Stimulated activated CD4-positive, alpha-beta T cell treated with anti-CD3 and anti-CD28 coated beads, Interleukin-1b, Interleukin-23, amount 100 ng/mL, for 1 hour (primary cell): ENCODE results near the gene COL23A1.

Experiments used
- DNase-seq, 2 donors: peaks; one replicate each; pipeline ENCODE4 v3.0.0-alpha.2; 2020; ENCODE audit warnings: low read depth in 2 of 2

Gene COL23A1

DNA sequence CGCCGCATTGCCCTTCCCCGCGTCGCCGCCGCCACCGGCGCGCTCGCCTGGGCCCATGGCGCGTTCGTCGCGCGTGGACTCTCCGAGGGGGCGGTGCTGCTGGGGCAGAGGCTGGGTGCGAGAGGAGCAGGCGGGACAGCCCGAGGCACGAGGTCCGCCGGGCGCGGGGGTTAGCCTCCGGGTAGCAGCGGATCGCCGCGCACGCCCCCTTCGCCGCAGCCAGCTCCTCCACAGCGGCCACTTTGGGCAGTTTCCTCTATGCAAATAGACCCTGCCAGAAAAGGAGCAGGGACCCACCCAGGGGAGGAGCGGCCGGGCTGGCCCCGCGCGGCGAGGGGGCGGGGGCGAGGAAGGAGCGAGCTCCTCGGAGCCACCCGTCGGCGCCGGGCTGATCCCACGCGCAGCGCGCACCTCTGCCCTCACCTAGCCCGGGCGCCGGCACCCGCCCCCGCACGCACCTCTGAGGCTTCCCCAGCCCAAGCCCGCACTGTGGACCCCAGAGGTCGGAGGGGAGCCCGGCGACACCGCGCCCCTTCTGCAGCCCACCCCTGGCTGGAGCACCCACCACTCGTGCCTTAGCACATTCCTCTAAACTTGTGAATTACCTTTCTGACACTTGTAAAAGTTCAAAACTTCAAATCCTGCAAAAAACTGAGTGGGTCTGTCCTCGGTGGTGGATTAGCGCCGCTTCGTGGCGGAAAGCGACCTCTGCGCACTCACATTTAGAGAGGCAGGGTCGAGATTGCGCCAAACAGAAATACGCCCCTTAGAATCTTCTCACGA is at the start of gene COL23A1:
COL23A1 (minus strand) TSS at position 253 of the 783 bp plus-strand sequence.
- DNase-seq: no peak

DNA sequence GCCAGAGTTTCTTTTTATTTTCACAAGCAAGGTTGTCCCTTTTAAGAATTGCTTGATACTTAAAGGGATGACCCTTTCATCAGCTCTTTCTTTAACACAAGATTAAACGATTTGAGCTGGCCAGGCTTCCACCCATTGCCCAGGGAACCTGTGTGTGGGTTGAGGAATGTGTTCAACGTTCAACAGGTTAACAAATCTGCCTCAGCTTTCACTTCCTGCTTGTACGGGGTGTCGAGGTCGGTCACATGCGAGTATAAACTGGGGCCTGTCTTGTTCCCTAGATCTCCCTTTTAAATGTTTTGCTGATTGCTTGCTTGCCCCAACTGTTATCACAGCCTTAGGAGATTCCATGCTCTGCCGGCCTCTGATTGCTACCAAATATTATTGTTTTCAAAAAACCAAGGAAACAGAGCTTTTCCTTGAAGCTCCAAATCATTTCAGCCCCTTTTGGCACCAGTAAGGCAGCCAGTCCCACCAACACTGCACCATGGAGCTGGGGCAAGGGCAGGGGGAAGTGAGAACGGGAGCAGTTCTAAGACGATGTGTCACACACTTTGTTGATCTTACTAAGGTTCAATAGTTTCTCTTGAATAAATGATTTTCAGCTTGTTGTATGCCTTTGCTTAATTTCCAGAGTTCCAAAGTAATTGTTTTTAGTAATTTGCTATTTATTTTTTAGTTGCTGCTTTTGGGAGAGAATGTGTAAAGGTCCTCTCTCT is 47.3 kb upstream of the COL23A1 start:
- no peak for DNase-seq

DNA sequence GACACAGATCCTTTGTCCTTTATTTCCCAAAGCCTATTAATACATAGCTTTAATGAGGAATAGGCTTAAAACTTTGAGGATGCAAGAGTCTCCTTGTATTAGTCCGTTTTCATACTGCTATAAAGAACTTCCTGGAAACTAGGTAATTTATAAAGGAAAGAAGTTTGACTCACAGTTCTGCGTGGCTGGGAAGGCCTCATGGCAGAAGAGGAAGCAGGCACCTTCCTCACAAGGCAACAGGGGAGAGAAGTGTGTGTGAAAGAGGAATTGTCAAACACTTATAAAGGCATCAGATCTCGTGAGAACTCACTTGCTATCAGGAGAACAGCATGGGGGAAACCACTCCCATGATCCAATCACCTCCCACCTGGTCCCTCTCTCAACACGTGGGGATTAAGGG is 42.1 kb upstream of the COL23A1 start:
- no peak for DNase-seq

DNA sequence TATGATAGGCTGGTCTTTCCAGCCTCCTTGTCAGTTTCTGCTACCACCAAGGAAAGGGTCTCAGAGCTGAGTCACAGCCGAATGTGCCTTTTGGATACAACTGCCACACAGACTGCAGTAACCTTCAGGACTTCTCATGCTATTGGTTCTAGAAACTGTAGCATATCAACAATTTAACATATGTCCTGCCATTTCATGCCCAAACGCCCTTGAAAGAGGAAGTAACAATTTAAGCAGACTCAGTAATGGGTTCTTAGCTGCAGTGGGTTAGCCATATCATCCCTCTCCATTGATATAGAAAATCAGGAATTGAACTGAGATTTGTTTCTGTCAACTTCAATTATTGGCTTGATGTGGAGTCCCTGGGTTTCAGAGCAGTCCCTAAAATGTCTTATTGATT is 40.8 kb upstream of the COL23A1 start:
- no peak for DNase-seq

DNA sequence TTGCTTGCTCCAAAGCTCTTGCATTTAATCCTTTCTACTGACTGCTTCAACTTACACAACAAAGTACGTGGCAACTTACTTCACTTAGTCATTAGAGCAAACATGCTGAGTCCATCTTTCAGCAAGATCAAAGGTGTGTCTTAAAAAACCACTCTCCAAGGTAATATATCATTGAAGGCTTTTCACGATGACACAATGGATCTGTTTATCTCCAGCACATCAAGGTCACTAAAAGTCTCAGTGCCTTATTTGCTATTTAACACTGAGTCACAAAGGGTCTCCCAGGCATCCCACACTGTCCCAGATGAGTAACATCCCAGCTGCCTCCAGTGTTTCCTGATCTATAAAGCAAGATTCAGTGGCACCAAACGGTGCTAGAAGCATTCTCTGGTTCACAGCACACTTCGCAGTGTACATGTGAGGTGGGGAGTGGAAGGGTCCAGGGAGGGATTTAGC is 40.3 kb upstream of the COL23A1 start:
- DNase-seq: no peak

DNA sequence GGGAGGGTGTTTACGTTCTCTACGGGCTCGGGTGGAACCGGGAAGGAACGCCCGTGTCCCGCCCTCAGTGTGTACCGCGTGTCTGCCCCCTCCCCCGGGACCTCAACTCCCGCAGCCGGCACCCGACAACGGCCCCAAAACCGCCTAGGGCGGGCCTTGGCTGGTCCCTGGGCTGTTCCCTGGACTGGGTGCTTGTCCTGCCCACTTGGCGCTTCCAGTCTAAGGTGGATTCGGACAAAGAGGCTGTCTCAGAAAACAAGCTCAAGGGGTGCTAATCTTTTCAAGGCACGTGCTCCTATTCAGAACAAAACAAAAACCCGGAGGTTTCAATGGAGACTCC is 37.0 kb upstream of the COL23A1 start:
- no peak for DNase-seq

DNA sequence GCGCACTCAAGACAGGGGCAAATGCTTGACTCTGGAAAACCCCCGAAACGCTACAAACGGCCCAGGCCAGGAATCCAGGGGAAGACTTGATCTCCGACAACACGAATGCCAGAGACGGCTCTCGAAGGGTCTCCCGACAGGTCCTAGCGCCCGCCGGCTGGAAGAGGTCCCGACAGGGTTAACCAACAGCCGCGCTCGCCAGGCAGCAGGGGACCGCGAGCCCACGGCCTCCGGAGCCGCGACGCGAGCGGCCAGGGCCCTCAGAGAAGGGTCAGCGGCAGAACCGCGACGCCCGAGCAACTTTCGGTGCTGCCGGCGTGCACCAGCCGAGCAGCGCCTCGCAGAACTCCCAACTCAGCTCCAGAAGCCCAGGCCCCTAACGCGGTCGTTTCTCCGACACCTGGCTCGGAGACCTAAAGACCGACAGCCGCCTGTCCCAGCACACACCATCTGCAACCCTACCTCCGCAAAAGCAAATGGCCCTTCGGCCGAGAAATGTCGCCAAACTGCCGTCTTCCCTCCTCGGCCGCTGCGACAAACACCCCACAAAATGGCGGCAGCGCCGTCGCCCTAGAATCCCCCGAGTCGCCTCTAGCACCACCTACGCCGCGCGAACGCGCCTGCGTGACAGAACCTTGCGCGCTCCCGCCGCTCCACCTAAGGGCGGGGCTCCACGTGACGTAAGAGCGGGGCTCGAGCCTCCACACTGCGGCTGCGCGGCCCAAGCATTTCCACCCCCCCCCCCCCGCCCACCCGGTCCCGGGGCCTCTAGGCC is 36.5 kb upstream of the COL23A1 start, which contains the start of gene CLK4:
CLK4 (minus strand) TSS at position 567 of the 775 bp plus-strand sequence. CDS start 3,634 bp downstream, outside the sequence.
- peak; percentile 92 to 97 for DNase-seq

DNA sequence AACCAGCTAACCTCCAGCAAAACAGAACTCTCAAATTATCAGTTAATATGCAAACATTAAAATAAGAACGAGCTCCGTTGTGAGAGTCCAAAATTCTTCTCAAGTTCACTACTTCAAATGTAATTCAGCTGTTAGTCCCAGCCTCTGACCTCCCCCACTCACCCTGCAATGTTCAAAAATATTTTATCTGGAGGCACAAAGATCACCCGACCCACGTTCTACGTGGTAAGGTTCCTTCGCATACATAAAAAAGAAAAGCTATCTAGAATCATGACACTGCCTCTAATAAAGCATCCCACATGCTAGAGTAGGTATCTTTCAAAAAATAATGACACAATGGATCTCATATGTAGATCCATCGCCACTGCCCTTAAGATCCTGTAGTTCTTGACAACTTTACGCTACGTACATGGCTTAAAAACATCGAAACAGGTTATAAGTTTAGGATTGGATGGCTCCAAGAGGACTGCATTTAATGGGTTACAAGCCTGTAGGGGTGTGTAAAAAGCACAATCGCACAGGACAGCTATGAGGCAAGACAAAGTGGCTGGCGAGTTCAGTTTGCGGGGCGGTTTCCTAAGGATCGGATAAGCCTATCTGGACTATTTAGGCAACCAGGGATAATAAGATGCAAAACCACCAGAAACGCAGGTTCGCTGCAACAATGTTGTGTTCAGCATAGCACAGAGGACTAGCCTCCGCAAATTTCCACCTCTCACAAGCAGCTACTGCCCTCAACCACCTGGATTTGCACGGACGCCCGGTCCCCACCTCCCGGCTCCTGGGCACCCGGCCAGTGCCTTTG is 35.7 kb upstream of the COL23A1 start:
- DNase-seq: no peak

DNA sequence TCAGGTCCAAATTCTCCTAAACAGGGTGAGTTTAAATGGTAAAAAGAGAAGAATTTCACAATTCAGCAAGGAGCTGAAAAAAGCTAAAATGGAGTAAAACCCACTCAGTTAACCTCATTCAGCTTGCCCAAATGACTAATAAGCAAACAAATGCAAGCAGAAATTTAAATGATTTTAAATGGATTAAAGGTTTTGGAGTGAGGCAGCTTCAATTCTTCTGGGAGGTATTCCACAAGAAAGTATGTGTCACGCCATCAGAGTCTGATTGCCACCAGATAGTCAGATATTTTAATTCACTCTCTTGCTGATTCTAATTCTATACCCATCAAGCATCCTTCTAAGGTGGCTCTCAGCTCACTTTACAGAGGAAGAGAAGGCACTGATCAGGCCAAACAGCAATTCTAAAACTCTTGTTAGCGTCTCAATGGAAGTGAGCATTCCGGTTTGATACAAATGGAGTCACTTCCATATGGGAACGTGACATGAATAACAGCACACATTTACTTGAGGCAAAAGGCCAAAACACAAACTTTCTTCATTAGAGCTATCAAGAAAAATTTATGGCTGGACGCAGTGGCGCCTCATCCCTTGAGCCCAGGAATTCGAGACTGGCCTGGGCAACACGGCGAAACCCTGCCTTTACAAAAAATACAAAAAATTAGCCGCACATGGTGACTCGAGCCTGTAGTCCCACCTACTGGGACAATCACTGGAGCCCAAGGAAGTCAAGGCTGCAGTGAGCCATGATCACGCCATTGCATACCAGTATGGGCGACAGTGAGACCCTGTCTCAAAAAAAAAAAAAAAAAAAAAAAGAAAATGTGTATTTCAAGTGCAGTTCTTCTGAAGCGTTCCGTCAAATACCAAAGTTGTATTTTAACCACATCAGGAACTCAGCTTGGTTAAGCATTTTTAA is 34.7 kb upstream of the COL23A1 start:
- no peak for DNase-seq

DNA sequence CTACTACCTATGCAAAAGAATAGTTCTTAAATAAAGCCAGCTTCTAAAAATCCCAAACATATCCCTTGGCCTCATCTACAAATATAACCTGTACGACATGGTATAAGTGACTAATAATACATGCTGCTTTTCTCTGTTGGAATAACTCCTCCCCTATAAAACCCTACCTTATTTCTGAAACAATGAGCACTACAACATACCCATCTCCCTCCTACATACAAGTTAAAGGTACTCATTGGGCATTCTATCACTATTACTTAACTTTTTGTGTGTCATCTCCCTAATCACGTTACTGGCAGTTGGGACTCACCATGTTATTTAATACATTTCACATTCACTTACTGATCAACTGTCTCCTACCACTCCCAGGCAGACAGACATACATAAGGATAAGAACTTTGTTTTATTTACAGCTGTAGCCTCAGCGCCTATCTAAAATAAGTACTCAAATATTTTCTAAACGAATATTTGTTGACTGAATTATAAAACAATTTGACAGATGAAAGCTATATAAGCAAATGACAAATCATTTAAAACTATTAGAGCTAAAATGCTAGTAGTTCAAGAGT is 32.6 kb upstream of the COL23A1 start:
- DNase-seq: no peak

DNA sequence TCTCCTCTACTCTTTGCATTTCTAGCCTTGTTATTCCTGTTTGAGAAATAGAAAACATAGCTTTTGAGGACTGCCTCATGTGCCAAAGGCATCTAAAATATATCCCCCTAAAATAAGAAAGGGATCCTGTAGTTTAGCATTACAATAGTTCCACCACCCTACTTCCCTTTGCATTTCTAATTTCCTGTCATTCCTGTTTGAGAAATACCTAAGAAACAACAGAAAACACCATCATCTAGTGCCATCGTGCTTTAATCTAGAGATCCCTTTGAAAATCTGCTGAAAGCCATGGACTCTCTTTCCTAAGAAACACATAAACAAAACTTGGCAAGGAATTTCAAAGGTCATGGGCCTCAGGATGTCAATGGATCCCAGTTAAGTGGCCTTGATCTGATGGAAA is 29.2 kb upstream of the COL23A1 start:
- DNase-seq: no peak

DNA sequence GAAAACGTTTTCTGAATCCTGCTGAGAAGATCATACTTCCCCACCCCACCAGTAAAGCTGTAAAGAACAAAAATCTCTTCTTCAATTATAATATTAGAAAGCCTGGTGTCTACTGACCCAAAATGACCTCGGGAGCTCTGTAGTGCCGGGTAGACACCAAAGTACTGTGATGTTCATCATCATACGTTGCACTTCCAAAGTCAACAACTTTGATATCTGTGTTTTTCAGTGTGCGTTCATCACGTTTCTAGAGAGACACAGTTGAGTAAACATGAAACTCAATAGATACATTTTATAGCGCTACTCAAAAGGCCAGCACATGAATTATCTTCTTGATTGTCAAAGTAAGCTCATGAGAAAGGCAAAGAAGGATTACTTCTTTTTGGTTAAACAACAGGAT is 22.1 kb upstream of the COL23A1 start:
- DNase-seq: no peak

DNA sequence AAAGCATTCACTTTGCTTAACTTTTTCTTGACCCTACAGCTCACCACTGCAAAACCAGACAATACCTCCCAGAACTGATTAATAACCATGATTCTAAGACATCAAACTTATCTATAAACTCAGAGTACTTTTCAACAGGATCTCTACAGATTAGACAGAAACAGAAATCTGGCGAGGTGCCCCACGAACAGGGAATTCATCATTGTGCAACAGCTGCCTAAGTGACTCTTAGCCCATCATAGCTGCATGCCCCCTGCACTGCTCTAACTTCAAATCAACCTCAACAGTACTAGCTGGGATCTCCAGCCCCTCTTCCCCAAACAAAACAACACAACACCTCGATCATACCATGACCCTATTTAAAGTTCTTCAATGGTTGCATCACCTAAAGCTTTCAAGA is 16.1 kb upstream of the COL23A1 start:
- DNase-seq: no peak

DNA sequence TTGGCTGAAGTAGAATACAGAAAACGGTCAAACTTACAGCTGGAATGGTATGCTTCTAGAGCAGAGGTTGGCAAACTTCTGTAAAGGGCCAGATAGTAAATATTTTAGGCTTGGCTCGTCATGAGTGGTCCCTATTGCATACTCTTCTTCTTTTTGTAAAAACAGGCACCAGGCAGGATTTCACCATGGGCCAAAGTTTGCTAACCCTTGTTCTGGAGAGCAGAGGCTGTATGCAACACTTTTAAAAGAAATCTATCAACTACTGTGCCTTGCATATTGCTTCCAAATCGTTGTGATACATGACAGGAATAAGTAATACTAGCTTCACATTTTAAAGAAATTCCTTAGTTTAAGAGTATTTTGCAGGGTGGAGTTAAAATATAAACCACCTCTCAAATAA is 15.6 kb upstream of the COL23A1 start:
- DNase-seq: no peak

DNA sequence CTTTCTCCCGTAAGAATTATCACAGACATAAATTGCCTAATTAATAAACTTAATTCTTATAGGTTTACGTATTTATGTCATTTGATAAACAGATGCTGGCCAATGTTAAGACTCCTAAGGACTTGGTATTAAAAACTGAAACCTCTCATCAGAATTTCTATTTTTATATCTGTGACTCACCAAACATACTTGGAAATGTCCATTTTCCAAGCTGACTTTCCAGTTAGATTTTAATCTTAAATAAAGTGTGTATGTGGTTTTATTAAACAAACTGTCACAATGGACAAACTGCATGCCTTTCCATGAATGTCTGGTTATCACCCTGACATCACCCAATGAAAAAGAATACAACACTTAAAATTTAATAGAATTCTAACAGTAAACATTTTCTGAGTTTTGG is 12.6 kb upstream of the COL23A1 start:
- DNase-seq: no peak

DNA sequence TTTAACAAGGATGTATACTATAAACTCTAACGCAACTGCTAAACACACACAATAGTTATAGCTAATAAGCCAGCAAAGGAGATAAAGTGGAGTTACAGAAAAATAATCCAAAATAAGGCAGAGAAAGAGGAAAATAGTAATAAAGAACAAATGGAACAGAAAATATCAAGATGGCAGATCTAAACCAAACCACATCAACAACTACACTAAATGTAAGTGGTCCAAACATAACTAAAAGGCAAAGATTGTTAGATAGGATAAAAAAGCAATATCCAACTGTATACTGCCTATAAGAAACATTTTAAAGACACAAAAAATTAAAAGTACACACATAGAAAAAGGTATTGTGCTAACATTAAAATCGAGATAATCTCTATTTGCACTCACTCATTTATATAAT is 5.6 kb upstream of the COL23A1 start:
- no peak for DNase-seq

DNA sequence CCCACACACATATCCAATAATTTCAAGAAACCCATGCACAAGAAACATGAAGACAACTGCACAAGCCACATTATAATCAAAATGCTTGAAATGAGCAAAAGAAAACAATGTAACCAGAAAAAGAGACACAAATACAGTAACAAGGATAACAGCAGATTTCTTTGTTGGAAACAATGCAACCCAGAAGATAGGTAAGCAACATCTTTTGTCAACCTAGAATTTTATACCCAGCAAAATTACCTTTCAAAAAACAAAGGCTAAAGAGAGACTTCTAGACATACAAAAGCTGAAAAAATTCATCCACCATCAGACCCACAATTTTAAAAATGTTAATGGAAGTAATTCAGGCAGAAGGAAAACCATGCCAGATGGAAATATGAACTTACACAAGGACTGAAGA is 5.0 kb upstream of the COL23A1 start:
- DNase-seq: no peak

DNA sequence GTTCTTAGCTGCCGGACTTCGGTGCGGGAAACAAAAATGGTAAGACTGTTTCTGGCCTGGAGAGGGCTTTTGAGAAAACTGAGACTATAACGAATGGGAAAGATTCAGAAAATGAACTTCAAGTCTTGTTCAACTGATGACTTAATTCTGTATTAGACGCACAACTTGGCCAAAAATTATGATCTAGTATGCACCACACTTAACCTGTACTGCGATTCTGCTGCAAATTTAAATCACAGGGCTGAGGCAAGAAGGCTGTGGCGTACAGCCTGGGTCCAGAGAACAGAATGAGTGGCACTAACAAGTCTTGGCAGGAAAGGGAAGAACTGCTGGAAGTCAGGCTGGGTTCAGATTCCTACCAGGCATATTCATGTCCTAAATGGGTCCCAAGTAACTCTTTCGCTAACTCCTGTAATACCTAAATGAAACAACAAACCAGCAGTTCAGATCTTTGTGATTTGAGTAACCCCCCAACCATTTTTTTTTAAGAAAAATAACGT is 781 bp upstream of the COL23A1 start:
- no peak for DNase-seq

DNA sequence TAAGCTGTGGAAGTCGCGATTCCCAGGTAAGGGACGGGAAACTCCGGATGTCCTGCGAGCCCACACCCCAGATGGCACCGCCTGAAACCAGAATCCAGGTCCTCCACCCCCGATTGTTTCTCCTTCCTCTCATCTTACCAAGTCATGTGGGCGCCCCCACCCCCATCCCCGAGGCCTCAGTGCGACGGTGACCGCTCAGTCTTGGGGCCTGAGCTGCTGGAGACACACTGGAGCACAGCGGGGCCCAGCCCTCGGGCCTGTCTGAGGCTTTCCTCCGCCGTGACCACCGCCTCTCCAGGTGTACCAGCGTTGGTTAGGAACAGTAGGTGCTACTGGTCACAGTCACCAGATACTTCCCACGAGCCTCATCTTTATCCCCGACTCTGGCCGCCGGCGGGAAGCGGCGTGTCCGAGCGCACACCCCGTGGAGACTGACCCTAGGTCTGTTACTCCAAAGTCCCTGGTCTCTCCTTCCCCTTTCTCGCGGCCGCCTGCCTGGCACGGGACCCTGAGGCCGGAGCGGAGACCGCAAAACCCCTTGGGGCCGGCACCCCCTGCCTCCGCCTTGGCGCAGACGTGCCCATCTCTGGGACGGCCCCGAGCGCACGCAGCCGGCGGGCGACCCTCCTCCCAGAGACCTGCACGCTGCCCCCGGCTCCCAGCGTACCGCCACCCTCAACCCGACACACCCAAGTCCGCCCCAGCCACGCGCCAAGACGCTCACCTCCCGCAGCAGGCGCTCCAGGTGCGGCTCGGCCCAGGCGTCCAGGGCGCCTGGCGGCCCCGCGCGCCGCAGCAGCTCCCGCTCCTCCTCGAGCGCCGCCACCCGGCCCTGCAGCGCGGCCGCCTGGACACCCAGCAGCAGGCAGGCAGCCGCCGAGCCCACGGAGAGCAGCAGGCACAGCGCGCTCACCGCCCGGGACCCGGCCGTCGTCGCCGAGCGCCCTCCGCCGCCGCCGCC is 733 bp downstream of the COL23A1 start:
- DNase-seq: no peak
